DOHH2 (cell line): ENCODE measurements around the gene GPR33.
A peak's percentile ranks its signal among the peaks of the same experiment; 100 is the strongest.

Experiments used
- H3F3A ChIP-seq: fragments of 200-600 bp; sonication (generic), shearing (Covaris generic); 2 replicates; pipeline ENCODE4 v1.6.0; 2016; ENCODE audit warnings: antibody characterized with exemption, mild to moderate bottlenecking; ENCODE audit not compliant: control insufficient read depth, insufficient read depth
- H3K27ac ChIP-seq: fragments of 200-600 bp; sonication (generic); 2 replicates; pipeline ENCODE4 v1.5.1; 2014; ENCODE audit warnings: low read depth, mild to moderate bottlenecking, low read length, moderate library complexity
- H3K27me3 ChIP-seq: fragments of 200-600 bp; sonication (generic); 2 replicates; pipeline ENCODE4 v1.6.1; 2014; ENCODE audit warnings: mild to moderate bottlenecking, low read length, mixed read lengths; ENCODE audit not compliant: control insufficient read depth
- H3K36me3 ChIP-seq: fragments of 200-600 bp; sonication (generic); 2 replicates; pipeline ENCODE4 v1.6.1; 2014; ENCODE audit warnings: mild to moderate bottlenecking, low read length, moderate library complexity, mixed read lengths; ENCODE audit not compliant: control insufficient read depth
- H3K4me1 ChIP-seq: fragments of 200-600 bp; sonication (generic); 2 replicates; pipeline ENCODE4 v1.6.1; 2014; ENCODE audit warnings: mild to moderate bottlenecking, low read length, mixed read lengths; ENCODE audit not compliant: control insufficient read depth
- H3K4me2 ChIP-seq: fragments of 200-600 bp; sonication (generic); 2 replicates; pipeline ENCODE4 v1.6.0; 2014; ENCODE audit warnings: mild to moderate bottlenecking, low read length, moderate library complexity
- H3K4me3 ChIP-seq: fragments of 200-600 bp; sonication (generic); 2 replicates; pipeline ENCODE4 v1.5.1; 2014; ENCODE audit warnings: mild to moderate bottlenecking, low read length, mixed read lengths
- H3K79me2 ChIP-seq: fragments of 200-600 bp; sonication (generic); 2 replicates; pipeline ENCODE4 v1.6.1; 2014; ENCODE audit warnings: mild to moderate bottlenecking, low read length, mixed read lengths; ENCODE audit not compliant: control insufficient read depth
- H3K9me2 ChIP-seq: fragments of 200-600 bp; sonication (generic); replicated peaks from 2 replicates; pipeline ENCODE4 v1.6.1; 2014; ENCODE audit warnings: mild to moderate bottlenecking, low read length, mixed read lengths; ENCODE audit not compliant: control insufficient read depth
- H3K9me3 ChIP-seq: fragments of 200-600 bp; sonication (generic); 2 replicates; pipeline ENCODE4 v1.6.1; 2014; ENCODE audit warnings: antibody characterized with exemption, low read length, mixed read lengths; ENCODE audit not compliant: control insufficient read depth, insufficient read depth
- H4K20me1 ChIP-seq: fragments of 200-600 bp; sonication (generic); 2 replicates; pipeline ENCODE4 v1.6.0; 2014; ENCODE audit warnings: low read depth, mild to moderate bottlenecking, antibody characterized with exemption, low read length, moderate library complexity; ENCODE audit not compliant: control insufficient read depth, insufficient read depth
- CTCF ChIP-seq: fragments of 200-600 bp; sonication (generic); IDR thresholded peaks from one replicate; pipeline ENCODE4 v1.5.1; 2014; ENCODE audit warnings: antibody characterized with exemption, mild to moderate bottlenecking, low read depth, low read length; ENCODE audit not compliant: poor library complexity, severe bottlenecking
- EZH2phosphoT487 ChIP-seq: fragments of 200-600 bp; sonication (generic); IDR thresholded peaks from 2 replicates; pipeline ENCODE4 v1.6.1; 2017; ENCODE audit warnings: borderline replicate concordance, mild to moderate bottlenecking, antibody characterized with exemption, low read length, moderate library complexity, mixed read lengths

GPR33 gene

GRCh38 chr14:31449971-31450610 is 37.7 kb downstream of the GPR33 start:
- Histone ChIP-seq H3K9me3 (no peaks in the 10 kb centered on the region), H3K4me1 (peaks cover 8% of the 10 kb centered on the region), H3K9me2 (no peaks in the 10 kb centered on the region), H3K27me3 (no peaks in the 10 kb centered on the region), H3K27ac (no peak overlapping the region), H3K4me3 (no peak overlapping the region), H3F3A (peaks cover 4% of the 10 kb centered on the region; the same call in 1 of the 2 replicates), H4K20me1 (no peaks in the 10 kb centered on the region), H3K79me2 (peaks cover 16% of the 10 kb centered on the region), H3K4me2 (no peak overlapping the region), H3K36me3 (peaks cover 54% of the 10 kb centered on the region)
- TF ChIP-seq EZH2phosphoT487: no peak
- TF ChIP-seq CTCF: peak; percentile 71

- Histone ChIP-seq H3K4me3 (no peak overlapping the region), H3F3A (peaks cover 4% of the 10 kb centered on the region; the same call in 1 of the 2 replicates), H3K27ac (no peak overlapping the region), H3K9me3 (no peaks in the 10 kb centered on the region), H3K27me3 (no peaks in the 10 kb centered on the region), H3K4me1 (no peaks in the 10 kb centered on the region), H3K4me2 (no peak overlapping the region), H3K79me2 (peaks cover 6% of the 10 kb centered on the region), H4K20me1 (no peaks in the 10 kb centered on the region), H3K9me2 (no peaks in the 10 kb centered on the region), H3K36me3 (peaks cover 56% of the 10 kb centered on the region)
- TF ChIP-seq EZH2phosphoT487: no peak
- no peak for TF ChIP-seq CTCF
These were observed 38.7 kb downstream of the GPR33 start for GRCh38 chr14:31449136-31449535.

GRCh38 chr14:31445703-31446102 is 42.1 kb downstream of the GPR33 start:
- H3F3A ChIP-seq: peaks cover 6% of the 10 kb centered on the region; the same call in 1 of the 2 replicates
- H4K20me1 ChIP-seq: no peaks in the 10 kb centered on the region
- no peaks in the 10 kb centered on the region for H3K27me3 ChIP-seq
- no peak overlapping the region for H3K4me2 ChIP-seq
- peaks cover 36% of the 10 kb centered on the region for H3K36me3 ChIP-seq
- no peak for TF ChIP-seq CTCF
- TF ChIP-seq EZH2phosphoT487: no peak
- H3K4me1 ChIP-seq: no peaks in the 10 kb centered on the region
- no peak overlapping the region for H3K27ac ChIP-seq
- H3K4me3 ChIP-seq: no peak overlapping the region
- H3K9me3 ChIP-seq: no peaks in the 10 kb centered on the region
- no peaks in the 10 kb centered on the region for H3K9me2 ChIP-seq
- no peaks in the 10 kb centered on the region for H3K79me2 ChIP-seq
